Amniotic epithelial cell (primary cell): Measurements from ENCODE around the gene DNAAF2.

Experiments used
- DNase-seq: peaks from one replicate; pipeline ENCODE4 v3.0.0-alpha.2; 2010; ENCODE audit warnings: low read depth

Gene DNAAF2, protein sequence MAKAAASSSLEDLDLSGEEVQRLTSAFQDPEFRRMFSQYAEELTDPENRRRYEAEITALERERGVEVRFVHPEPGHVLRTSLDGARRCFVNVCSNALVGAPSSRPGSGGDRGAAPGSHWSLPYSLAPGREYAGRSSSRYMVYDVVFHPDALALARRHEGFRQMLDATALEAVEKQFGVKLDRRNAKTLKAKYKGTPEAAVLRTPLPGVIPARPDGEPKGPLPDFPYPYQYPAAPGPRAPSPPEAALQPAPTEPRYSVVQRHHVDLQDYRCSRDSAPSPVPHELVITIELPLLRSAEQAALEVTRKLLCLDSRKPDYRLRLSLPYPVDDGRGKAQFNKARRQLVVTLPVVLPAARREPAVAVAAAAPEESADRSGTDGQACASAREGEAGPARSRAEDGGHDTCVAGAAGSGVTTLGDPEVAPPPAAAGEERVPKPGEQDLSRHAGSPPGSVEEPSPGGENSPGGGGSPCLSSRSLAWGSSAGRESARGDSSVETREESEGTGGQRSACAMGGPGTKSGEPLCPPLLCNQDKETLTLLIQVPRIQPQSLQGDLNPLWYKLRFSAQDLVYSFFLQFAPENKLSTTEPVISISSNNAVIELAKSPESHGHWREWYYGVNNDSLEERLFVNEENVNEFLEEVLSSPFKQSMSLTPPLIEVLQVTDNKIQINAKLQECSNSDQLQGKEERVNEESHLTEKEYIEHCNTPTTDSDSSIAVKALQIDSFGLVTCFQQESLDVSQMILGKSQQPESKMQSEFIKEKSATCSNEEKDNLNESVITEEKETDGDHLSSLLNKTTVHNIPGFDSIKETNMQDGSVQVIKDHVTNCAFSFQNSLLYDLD

DNA sequence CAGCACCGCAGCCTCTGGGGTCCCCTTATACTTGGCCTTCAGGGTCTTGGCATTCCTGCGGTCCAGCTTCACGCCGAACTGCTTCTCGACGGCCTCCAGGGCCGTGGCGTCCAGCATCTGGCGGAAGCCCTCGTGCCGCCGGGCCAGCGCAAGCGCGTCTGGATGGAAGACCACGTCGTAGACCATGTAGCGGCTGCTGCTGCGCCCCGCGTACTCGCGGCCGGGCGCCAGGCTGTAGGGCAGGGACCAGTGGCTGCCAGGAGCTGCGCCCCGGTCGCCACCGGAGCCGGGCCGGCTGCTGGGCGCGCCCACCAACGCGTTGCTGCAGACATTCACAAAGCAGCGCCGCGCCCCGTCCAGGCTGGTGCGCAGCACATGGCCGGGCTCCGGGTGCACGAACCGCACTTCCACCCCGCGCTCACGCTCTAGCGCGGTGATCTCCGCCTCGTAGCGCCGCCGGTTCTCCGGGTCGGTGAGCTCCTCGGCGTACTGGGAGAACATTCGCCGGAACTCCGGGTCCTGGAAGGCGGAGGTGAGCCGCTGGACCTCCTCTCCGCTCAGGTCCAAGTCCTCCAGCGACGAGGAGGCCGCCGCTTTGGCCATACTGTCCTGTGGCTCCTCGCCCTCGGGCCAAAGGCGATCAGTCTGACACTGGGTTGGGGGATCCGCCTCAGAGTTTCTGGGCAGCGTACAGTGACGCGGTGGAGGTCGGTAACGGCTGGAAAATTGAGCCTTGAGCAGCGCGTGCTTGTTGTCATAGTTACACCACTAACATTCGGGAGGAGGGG, at the start of gene DNAAF2:
Gene DNAAF2 (minus strand): TSS at position 698 of the 788 bp plus-strand sequence. CDS start 95 bp downstream, at position 603.
- peak; percentile 68 for DNase-seq

- peak; percentile 61 for DNase-seq
Observed at GRCh38 chr14:49679271-49679670, 44.2 kb upstream of the DNAAF2 start.

- DNase-seq: no peak
Observed at GRCh38 chr14:49677643-49678042, 42.6 kb upstream of the DNAAF2 start.

- DNase-seq: no peak
Observed at GRCh38 chr14:49673586-49673985, 38.5 kb upstream of the DNAAF2 start.

DNA sequence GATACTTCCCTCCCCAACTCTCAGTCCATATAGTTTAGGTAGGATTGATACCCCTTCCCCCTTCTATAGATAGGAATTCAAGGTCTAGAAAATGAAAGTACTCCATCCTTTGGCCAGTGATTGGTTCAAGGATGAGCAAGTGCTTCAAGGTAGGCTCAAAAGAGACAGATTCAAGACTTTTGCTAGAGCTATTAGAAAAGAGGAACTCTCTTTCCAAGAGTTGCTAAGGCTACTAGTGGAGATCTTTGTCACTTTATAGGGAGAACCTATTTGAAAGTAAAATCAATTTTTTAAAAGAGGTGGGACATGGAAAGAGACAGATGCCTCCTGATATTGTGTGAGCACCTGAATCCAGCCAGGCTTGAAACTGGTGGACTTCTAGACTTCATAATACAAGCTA, 35.4 kb upstream of the DNAAF2 start:
- no peak for DNase-seq

DNA sequence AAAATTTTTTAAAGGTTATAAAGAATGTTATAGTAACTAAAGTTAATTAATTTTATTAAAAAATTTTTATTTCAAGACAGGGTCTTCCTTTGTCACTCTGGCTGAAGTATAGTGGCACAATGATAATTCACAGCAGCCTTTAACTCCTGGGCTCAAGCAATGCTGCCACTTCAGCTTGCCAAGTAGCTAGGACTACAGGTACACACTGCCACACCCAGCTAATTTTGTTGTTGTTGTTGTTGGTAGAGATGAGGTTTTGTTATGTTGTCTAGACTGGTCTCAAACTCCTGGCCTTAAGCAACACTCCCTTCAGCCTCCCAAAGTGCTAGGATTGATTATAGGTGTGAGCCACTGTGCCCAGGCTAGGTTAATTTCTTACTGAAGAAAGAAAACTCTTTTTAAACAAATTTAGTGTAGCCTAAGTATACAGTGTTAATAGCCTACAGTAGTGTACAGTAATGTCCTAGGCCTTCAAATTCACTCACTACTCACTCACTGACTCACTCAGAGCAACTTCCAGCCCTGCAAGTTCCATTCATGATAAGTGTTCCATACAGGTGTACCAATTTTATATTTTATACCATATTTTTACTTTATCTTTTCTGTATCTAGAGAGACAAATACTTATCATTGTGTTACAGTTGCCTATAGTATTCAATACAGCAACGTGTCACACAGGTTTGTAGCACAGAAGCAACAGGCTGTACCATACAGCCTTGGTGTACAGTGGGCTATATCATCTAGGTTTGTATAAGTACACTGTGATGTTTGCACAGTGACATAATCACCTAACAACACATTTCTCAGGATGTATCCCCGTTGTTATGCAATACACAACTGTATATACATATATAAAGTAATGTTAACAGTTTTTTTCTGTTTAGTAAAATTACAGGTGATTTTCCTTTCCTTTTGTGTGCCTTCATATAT, 24.7 kb upstream of the DNAAF2 start:
- no peak for DNase-seq

- DNase-seq: peak; percentile 18
Observed at GRCh38 chr14:49657500-49657899, 22.5 kb upstream of the DNAAF2 start.

GRCh38 chr14:49654511-49654910, 19.5 kb upstream of the DNAAF2 start:
- DNase-seq: no peak

- DNase-seq: no peak
Observed at GRCh38 chr14:49653508-49653907, 18.5 kb upstream of the DNAAF2 start.

DNA sequence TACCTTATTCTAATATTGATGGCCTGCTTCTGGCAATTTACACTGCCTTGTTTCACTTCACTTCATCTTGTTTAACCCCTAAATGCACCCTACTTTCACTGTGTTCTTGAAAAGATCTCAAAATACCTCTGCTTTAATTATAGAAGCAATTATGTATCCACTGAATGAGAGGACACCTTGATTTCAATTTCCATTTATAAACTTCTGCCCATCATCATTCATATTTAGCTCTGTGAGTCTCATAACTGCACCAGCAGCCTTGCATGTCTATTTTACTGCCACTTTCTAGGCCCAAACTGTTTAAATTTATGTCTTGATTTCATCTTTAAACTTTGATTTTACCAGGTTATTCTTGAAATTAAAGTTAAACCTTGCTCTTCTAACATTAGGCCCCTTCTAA, 7.1 kb upstream of the DNAAF2 start:
- DNase-seq: no peak

GRCh38 chr14:49641697-49642129, 6.7 kb upstream of the DNAAF2 start:
- DNase-seq: peak; percentile 90

DNA sequence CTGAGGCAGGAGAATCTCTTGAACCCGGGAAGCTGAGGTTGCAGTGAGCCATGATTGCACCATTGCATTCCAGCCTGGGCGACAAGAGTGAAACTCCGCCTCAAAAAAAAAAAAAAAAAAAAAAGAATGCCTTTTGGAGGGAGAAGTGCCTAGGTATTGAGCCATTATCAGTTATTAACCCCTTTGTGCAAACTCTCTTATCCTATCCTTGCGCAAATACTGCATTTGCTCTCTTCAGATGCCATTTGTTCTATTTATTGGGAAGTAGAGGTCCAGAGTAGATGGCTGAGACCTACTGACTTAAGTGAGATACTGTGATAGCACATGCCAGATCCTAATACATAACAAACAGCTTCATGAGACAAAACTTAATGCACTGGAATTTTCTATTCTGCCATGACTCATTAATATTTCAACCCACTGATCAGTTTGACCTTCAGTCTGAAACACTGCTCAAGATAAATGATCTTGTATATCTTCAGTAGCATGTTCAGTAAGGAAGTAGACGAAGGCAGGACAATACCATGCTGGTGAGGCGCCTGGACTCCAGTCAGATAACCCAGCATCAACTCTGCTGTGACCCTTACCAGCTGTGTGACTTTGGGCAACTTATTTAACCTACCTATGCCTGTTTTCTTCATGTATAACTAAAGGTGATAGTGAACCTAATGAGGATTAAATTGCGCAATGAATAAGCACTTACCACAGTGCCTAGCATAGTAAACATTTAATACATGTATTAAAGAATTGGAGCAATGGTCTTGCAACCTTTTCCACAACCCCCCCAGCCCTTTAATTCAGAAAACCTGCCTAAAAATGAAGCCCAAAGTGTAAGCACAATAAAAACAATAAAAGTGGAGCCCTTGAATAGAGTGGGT, 5.7 kb upstream of the DNAAF2 start:
- DNase-seq: peak; percentile 50

- no peak for DNase-seq
Observed at GRCh38 chr14:49637534-49638078, 2.6 kb upstream of the DNAAF2 start.

DNA sequence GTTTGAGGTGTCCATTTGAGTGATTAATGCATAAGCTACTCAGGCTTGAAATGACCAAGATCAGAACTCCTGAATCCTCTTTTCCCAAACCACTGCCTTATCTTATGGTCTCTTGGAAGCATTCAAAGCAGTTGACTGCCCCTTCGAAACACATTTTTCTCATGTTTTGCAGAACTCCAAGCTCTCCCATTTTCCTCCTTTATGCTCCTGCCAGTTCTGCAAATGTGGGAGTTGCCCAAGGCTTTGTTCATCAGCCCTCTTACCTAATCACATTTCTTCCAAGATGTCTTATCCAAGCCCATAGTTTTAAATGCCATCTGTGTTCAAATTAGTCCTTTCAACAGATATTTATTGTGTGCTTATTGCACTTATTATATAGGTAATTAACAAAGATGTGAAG, 1.8 kb upstream of the DNAAF2 start:
- peak; percentile 88 for DNase-seq

DNA sequence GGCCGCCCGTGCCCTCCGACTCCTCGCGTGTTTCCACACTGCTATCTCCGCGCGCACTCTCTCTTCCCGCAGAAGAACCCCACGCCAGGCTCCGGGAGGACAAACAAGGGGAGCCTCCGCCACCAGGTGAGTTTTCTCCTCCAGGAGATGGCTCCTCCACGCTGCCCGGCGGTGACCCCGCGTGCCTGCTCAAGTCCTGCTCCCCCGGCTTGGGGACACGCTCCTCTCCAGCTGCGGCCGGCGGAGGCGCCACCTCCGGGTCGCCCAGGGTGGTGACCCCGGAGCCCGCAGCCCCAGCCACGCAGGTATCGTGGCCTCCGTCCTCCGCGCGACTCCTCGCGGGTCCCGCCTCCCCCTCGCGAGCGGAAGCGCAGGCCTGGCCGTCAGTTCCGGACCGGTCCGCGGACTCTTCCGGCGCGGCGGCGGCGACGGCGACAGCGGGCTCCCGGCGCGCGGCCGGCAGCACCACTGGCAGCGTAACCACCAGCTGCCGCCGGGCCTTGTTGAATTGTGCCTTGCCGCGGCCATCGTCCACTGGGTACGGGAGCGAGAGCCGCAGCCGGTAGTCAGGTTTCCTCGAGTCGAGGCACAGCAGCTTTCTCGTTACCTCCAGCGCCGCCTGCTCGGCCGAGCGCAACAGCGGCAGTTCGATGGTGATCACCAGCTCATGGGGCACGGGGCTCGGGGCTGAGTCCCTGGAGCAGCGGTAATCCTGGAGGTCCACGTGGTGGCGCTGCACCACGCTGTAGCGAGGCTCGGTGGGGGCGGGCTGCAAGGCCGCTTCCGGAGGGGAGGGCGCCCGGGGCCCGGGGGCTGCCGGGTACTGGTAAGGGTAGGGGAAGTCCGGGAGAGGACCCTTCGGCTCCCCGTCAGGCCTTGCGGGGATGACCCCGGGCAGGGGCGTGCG, 1.2 kb downstream of the DNAAF2 start:
- DNase-seq: peak; percentile 93

DNA sequence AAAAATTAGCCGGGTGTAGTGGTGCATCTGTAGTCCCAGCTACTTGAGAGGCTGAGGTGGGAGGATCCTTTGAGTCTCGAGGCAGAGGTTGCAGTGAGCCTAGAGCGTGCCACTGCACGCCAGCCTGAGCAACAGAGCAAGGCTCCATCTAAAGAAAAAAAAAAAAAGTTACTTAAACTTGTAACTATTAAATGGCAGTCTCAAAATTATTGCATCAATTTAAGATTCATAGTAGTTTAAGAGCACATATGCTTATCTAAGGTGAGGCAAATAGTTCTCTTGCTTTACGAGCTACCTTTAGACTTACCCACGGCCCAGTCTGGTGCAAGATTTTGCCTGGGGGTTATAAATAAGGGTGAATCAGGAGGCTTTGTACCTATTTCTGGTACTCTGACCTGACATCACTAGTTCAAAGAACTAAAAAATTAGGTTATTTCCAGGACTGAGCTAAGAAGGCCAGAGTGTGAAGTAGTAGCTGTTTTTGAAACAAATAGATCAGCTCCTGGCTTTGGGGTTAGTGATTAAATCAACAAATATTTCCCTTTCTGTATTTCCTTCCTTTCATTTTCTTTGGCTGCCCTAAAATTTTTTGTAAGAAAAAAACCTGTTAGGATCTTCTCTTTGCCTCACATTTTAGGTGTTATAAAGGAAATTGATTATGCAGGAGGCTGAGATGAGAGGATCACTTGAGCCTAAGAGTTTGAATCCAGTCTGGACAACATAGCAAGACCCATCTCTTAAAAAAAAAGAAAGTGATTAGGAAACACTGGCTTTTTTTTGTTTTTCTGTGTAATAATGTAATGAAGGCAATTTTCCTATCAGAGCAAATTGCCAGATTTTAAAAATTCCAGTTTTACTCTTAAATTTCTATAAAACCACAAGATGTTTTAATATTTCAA, 10.9 kb downstream of the DNAAF2 start:
- DNase-seq: no peak

DNA sequence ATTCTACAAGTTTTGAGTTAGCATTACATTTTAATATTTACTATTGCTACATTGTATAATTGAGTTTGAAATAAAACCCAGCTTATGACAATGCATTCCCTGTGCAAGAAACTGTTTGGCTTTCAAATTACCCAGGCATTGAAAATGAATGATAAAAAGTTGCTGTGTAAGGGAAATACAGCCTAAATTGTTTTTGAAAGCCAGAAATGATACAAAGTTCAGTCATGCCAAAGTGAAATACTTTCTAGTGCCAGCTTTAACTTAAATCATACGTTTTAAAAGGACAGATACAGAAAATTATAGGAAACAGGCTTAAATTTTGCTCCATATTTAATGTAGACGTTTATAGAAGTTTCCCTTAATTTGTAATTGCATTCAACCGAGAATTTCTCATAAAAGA, 11.7 kb downstream of the DNAAF2 start:
- no peak for DNase-seq
